H9 (cell line): ENCODE data around the gene AKAP5. TPM values are rescaled to one million over a fixed set of nuclear protein-coding genes. Genes with fewer than 3 reads are reported as not detected.

ENCODE experiments used
- DNase-seq: peaks from one replicate; pipeline ENCODE4 v3.0.0-alpha.2; 2017
- H2AFZ ChIP-seq: one replicate; pipeline ENCODE4 v1.6.1; 2013; ENCODE audit warnings: mild to moderate bottlenecking, low read length, control low read depth, moderate library complexity
- H2AK5ac ChIP-seq: 2 replicates; pipeline ENCODE4 v1.6.1; 2013; ENCODE audit warnings: low read length, control low read depth, mixed read lengths; ENCODE audit not compliant: insufficient read length
- H2BK120ac ChIP-seq: one replicate; pipeline ENCODE4 v1.6.1; 2013; ENCODE audit warnings: low read depth, mild to moderate bottlenecking, low read length, control low read depth, inconsistent platforms; ENCODE audit not compliant: poor library complexity, severe bottlenecking
- H2BK12ac ChIP-seq: 2 replicates; pipeline ENCODE4 v1.6.1; 2013; ENCODE audit warnings: low read length, control low read depth, mixed read lengths, low read depth; ENCODE audit not compliant: insufficient read length
- H2BK15ac ChIP-seq: 2 replicates; pipeline ENCODE4 v1.6.1; 2013; ENCODE audit warnings: low read depth, low read length, control low read depth
- H2BK20ac ChIP-seq: one replicate; pipeline ENCODE4 v1.6.1; 2013; ENCODE audit warnings: low read depth, mild to moderate bottlenecking, low read length, control low read depth, inconsistent platforms; ENCODE audit not compliant: poor library complexity, severe bottlenecking
- H2BK5ac ChIP-seq: 2 replicates; pipeline ENCODE4 v1.6.1; 2013; ENCODE audit warnings: low read length, control low read depth, mixed read lengths; ENCODE audit not compliant: insufficient read length
- H3K14ac ChIP-seq: 2 replicates; pipeline ENCODE4 v1.6.1; 2013; ENCODE audit warnings: low read length, control low read depth; ENCODE audit not compliant: insufficient read depth
- H3K18ac ChIP-seq: 2 replicates; pipeline ENCODE4 v1.6.1; 2013; ENCODE audit warnings: low read depth, mild to moderate bottlenecking, mixed read lengths, low read length, control low read depth; ENCODE audit not compliant: insufficient read length
- H3K23ac ChIP-seq: 2 replicates; pipeline ENCODE4 v1.6.1; 2013; ENCODE audit warnings: low read length, control low read depth, mixed read lengths, low read depth; ENCODE audit not compliant: insufficient read length
- H3K23me2 ChIP-seq: 2 replicates; pipeline ENCODE4 v1.6.1; 2013; ENCODE audit warnings: low read depth, mild to moderate bottlenecking, mixed read lengths, low read length, control low read depth; ENCODE audit not compliant: insufficient read length, poor library complexity, severe bottlenecking
- H3K27ac ChIP-seq: 2 replicates; pipeline ENCODE4 v1.5.1; 2013; ENCODE audit warnings: low read length, control low read depth, mixed read lengths, low read depth; ENCODE audit not compliant: insufficient read length
- H3K27me3 ChIP-seq: 2 replicates; pipeline ENCODE4 v1.6.1; 2013; ENCODE audit warnings: low read length, control low read depth, inconsistent platforms; ENCODE audit not compliant: insufficient read depth
- H3K4ac ChIP-seq: 2 replicates; pipeline ENCODE4 v1.6.1; 2013; ENCODE audit warnings: low read depth, mild to moderate bottlenecking, control low read depth, inconsistent platforms, low read length, moderate library complexity
- H3K4me1 ChIP-seq: 2 replicates; pipeline ENCODE4 v1.6.1; 2013; ENCODE audit warnings: low read length, control low read depth, inconsistent platforms; ENCODE audit not compliant: insufficient read depth
- H3K4me2 ChIP-seq: 2 replicates; pipeline ENCODE4 v1.6.1; 2013; ENCODE audit warnings: low read length, control low read depth, mixed read lengths; ENCODE audit not compliant: insufficient read length, insufficient read depth
- H3K56ac ChIP-seq: 2 replicates; pipeline ENCODE4 v1.6.1; 2013; ENCODE audit warnings: low read depth, mild to moderate bottlenecking, mixed read lengths, low read length, control low read depth; ENCODE audit not compliant: insufficient read length
- H3K79me1 ChIP-seq: 2 replicates; pipeline ENCODE4 v1.6.1; 2013; ENCODE audit warnings: low read depth, mild to moderate bottlenecking, moderate library complexity, low read length, control low read depth, inconsistent platforms; ENCODE audit not compliant: insufficient read depth, poor library complexity, severe bottlenecking
- H3K79me2 ChIP-seq: 2 replicates; pipeline ENCODE4 v1.6.1; 2013; ENCODE audit warnings: low read length, control low read depth, inconsistent platforms; ENCODE audit not compliant: insufficient read depth
- H3K9ac ChIP-seq: 2 replicates; pipeline ENCODE4 v1.6.1; 2013; ENCODE audit warnings: low read length, control low read depth, mixed read lengths; ENCODE audit not compliant: insufficient read length; ENCODE audit errors: extremely low read depth
- H3K9me3 ChIP-seq: one replicate; pipeline ENCODE4 v1.6.1; 2013; ENCODE audit warnings: low read depth, low read length, inconsistent platforms; ENCODE audit not compliant: control insufficient read depth
- H3T11ph ChIP-seq: one replicate; pipeline ENCODE4 v1.6.1; 2013; ENCODE audit warnings: mild to moderate bottlenecking, low read length, control low read depth, inconsistent platforms
- H4K20me1 ChIP-seq: one replicate; pipeline ENCODE4 v1.6.1; 2013; ENCODE audit not compliant: control insufficient read depth, insufficient read length, insufficient read depth
- H4K5ac ChIP-seq: 2 replicates; pipeline ENCODE4 v1.6.1; 2013; ENCODE audit warnings: low read depth, mild to moderate bottlenecking, mixed read lengths, low read length, control low read depth; ENCODE audit not compliant: insufficient read length
- H4K8ac ChIP-seq: replicated peaks from 2 replicates; pipeline ENCODE4 v1.6.1; 2013; ENCODE audit warnings: low read length, control low read depth, mixed read lengths, low read depth; ENCODE audit not compliant: insufficient read length
- H4K91ac ChIP-seq: 2 replicates; pipeline ENCODE4 v1.6.1; 2013; ENCODE audit warnings: low read depth, mild to moderate bottlenecking, moderate library complexity, mixed read lengths, low read length, control low read depth; ENCODE audit not compliant: insufficient read length
- H3K27ac Mint-ChIP-seq, 3 experiments: 2 replicates in 2 of 3; 3 replicates in 1 of 3; pipeline ENCODE4 v1.8.0; 2020 to 2021; ENCODE audit warnings: mixed read lengths in 3 of 3, mild to moderate bottlenecking in 1 of 3, moderate library complexity in 1 of 3
- H3K27me3 Mint-ChIP-seq: 2 replicates; pipeline ENCODE4 v1.8.0; 2021; ENCODE audit warnings: low read depth, mild to moderate bottlenecking, moderate library complexity, mixed read lengths
- H3K36me3 Mint-ChIP-seq, 3 experiments: 2 replicates in 2 of 3; 3 replicates in 1 of 3; pipeline ENCODE4 v1.8.0; 2020 to 2021; ENCODE audit warnings: low read depth in 3 of 3, mixed read lengths in 3 of 3; ENCODE audit not compliant: insufficient read depth in 1 of 3
- H3K4me1 Mint-ChIP-seq, 2 experiments: 2 replicates each; pipeline ENCODE4 v1.8.0; 2020; ENCODE audit warnings: mixed read lengths in 2 of 2
- H3K4me3 Mint-ChIP-seq, 2 experiments: 2 replicates in 1 of 2; 3 replicates in 1 of 2; pipeline ENCODE4 v1.8.0; 2020 to 2021; ENCODE audit warnings: mild to moderate bottlenecking in 2 of 2, mixed read lengths in 2 of 2, moderate library complexity in 1 of 2
- H3K9me3 Mint-ChIP-seq, 2 experiments: 2 replicates in 1 of 2; 3 replicates in 1 of 2; pipeline ENCODE4 v1.8.0; 2020; ENCODE audit warnings: mild to moderate bottlenecking in 2 of 2, mixed read lengths in 2 of 2, moderate library complexity in 1 of 2
- WGBS: extraction: QIAGEN DNeasy Blood & Tissue Kit; methylation state at CpG from one replicate; pipeline ENCODE4 v1.1.7; 2013; ENCODE audit warnings: missing lambda C conversion rate, low lambda C conversion rate, mixed read lengths; ENCODE audit not compliant: insufficient read length; ENCODE audit errors: extremely low coverage; 5-methylcytosine and 5-hydroxymethylcytosine counted together
- total RNA-seq: library from RNA; stranded (reverse); gene quantifications from 2 replicates; pipeline ENCODE4 v1.2.1, GENCODE V29; 2021
- TF ChIP-seq, protein P1 (sequence below): fragments of 200-600 bp; sonication (generic); conservative IDR thresholded peaks from 3 replicates; pipeline ENCODE4 v1.8.0; 2021; ENCODE audit warnings: antibody characterized with exemption, mild to moderate bottlenecking

The AKAP5 gene
- total RNA-seq, 1 experiment from 2014 or later: 2.5 TPM

GRCh38 chr14:64508215-64508776 is 43.0 kb downstream of the AKAP5 start:
- H3K4me2 ChIP-seq: no peak overlapping the region
- H2AFZ ChIP-seq: no peak overlapping the region
- Mint-ChIP-seq H3K27me3 (no peaks in the 10 kb centered on the region), H3K4me3 (no peak overlapping the region; a peak in 1 of 5 replicates), H3K27ac (no peak overlapping the region), H3K9me3 (no peaks in the 10 kb centered on the region), H3K36me3 (peaks cover 0 to 7% (median 0%) of the 10 kb centered on the region in 3 experiments; a peak in 1 of 7 replicates), H3K4me1 (peaks cover 49 to 51% of the 10 kb centered on the region in 2 experiments)
- no peak overlapping the region for H2BK5ac ChIP-seq
- H2BK12ac ChIP-seq: no peak overlapping the region
- no peak overlapping the region for H3K27ac ChIP-seq
- no peak overlapping the region for H3K9ac ChIP-seq
- H3K14ac ChIP-seq: no peak overlapping the region
- H3K23ac ChIP-seq: no peak overlapping the region
- H3K4me1 ChIP-seq: no peaks in the 10 kb centered on the region; the same call in 1 of the 2 replicates
- H3K79me2 ChIP-seq: peaks cover 35% of the 10 kb centered on the region; the same call in 1 of the 2 replicates
- no peak overlapping the region for H4K8ac ChIP-seq
- H3K4ac ChIP-seq: no peak overlapping the region
- no peak overlapping the region for H2BK20ac ChIP-seq
- H4K5ac ChIP-seq: no peak overlapping the region
- no peak overlapping the region for H3T11ph ChIP-seq
- H3K79me1 ChIP-seq: no peaks in the 10 kb centered on the region
- no peak overlapping the region for H3K56ac ChIP-seq
- no peaks in the 10 kb centered on the region for H4K20me1 ChIP-seq
- H3K18ac ChIP-seq: no peak overlapping the region
- H3K9me3 ChIP-seq: no peaks in the 10 kb centered on the region
- H2BK15ac ChIP-seq: no peak overlapping the region
- WGBS: no CpG with 5 or more reads among the region's 1 CpG
- H4K91ac ChIP-seq: no peak overlapping the region
- DNase-seq: no peak
- no peak overlapping the region for H2BK120ac ChIP-seq
- TF ChIP-seq, protein P1, sequence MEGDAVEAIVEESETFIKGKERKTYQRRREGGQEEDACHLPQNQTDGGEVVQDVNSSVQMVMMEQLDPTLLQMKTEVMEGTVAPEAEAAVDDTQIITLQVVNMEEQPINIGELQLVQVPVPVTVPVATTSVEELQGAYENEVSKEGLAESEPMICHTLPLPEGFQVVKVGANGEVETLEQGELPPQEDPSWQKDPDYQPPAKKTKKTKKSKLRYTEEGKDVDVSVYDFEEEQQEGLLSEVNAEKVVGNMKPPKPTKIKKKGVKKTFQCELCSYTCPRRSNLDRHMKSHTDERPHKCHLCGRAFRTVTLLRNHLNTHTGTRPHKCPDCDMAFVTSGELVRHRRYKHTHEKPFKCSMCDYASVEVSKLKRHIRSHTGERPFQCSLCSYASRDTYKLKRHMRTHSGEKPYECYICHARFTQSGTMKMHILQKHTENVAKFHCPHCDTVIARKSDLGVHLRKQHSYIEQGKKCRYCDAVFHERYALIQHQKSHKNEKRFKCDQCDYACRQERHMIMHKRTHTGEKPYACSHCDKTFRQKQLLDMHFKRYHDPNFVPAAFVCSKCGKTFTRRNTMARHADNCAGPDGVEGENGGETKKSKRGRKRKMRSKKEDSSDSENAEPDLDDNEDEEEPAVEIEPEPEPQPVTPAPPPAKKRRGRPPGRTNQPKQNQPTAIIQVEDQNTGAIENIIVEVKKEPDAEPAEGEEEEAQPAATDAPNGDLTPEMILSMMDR: no peak
- no peak overlapping the region for H2AK5ac ChIP-seq
- H3K23me2 ChIP-seq: peaks cover 8% of the 10 kb centered on the region
- H3K27me3 ChIP-seq: no peaks in the 10 kb centered on the region
